HG03460 (cell line): ENCODE data around the gene IFIT3.

ENCODE experiments used
- ATAC-seq: cut with Tn5 transposase; IDR thresholded peaks from one replicate; pipeline ENCODE4 v1.9.1; 2021; ENCODE audit not compliant: unreplicated experiment

IFIT3 gene

GRCh38 chr10:89389254-89389653 is 61.5 kb downstream of the IFIT3 start:
- no peak for ATAC-seq
